A673 (cell line): Measurements from ENCODE around the gene PABPN1L. TPM values are rescaled to one million over a fixed set of nuclear protein-coding genes. Genes with fewer than 3 reads are reported as not detected.

Source experiments
- BruUV-seq: library from RNA; stranded (reverse); fragments of 400-500 nt; replicated peaks from 2 replicates; lab custom pipeline; 2021; lab: Mats Ljungman, UMichigan
- CTCF ChIA-PET: fragments of 300-600 bp; sonication (Branson Sonifier 250); formaldehyde crosslinking; loops from one replicate; lab custom pipeline; 2022; ENCODE audit warnings: antibody characterized with exemption; lab: Charles Lee
- POLR2A ChIA-PET: fragments of 300-600 bp; sonication (Branson Sonifier 250); formaldehyde crosslinking; loops from one replicate; lab custom pipeline; 2022; ENCODE audit warnings: antibody characterized with exemption; ENCODE audit not compliant: low non-redundant PET; lab: Charles Lee
- DNase-seq: peaks from one replicate; pipeline ENCODE4 v3.0.0-alpha.2; 2015; ENCODE audit warnings: low spot score
- H3K27ac ChIP-seq: fragments of 200-600 bp; sonication (generic); 2 replicates; pipeline ENCODE4 v1.5.1; 2016; ENCODE audit warnings: mixed run types, low read depth, mild to moderate bottlenecking, mixed read lengths, antibody characterized with exemption, low read length; ENCODE audit not compliant: poor library complexity, severe bottlenecking
- H3K27me3 ChIP-seq: fragments of 200-600 bp; sonication (generic); replicated peaks from 2 replicates; pipeline ENCODE4 v1.6.1; 2017; ENCODE audit warnings: mixed run types, low read depth, mild to moderate bottlenecking, mixed read lengths, antibody characterized with exemption, low read length; ENCODE audit not compliant: insufficient read depth, poor library complexity
- H3K36me3 ChIP-seq: fragments of 200-600 bp; sonication (generic); 2 replicates; pipeline ENCODE4 v1.6.1; 2016; ENCODE audit warnings: mixed run types, mild to moderate bottlenecking, mixed read lengths, antibody characterized with exemption, low read length; ENCODE audit not compliant: insufficient read depth, poor library complexity, severe bottlenecking
- H3K4me1 ChIP-seq: fragments of 200-600 bp; sonication (generic); 2 replicates; pipeline ENCODE4 v1.6.1; 2017; ENCODE audit warnings: mixed run types, mild to moderate bottlenecking, mixed read lengths, antibody characterized with exemption, low read length; ENCODE audit not compliant: insufficient read depth, poor library complexity, severe bottlenecking
- H3K4me3 ChIP-seq: fragments of 200-600 bp; sonication (generic); 2 replicates; pipeline ENCODE4 v1.5.1; 2016; ENCODE audit warnings: low read depth, mixed run types, mild to moderate bottlenecking, mixed read lengths, low read length; ENCODE audit not compliant: poor library complexity, severe bottlenecking
- H3K9me3 ChIP-seq: fragments of 200-600 bp; sonication (generic); 2 replicates; pipeline ENCODE4 v1.6.1; 2016; ENCODE audit warnings: mixed run types, low read depth, mild to moderate bottlenecking, mixed read lengths, antibody characterized with exemption, low read length; ENCODE audit not compliant: poor library complexity, severe bottlenecking
- CTCF ChIP-seq: fragments of 300-800, 200-600 bp; sonication (generic); conservative IDR thresholded peaks from 2 replicates; pipeline ENCODE4 v1.5.1; 2017; ENCODE audit warnings: low read depth, mild to moderate bottlenecking, antibody characterized with exemption, low read length, moderate library complexity, mixed read lengths
- EZH2 ChIP-seq: fragments of 200-600 bp; sonication (generic); IDR thresholded peaks from 2 replicates; pipeline ENCODE4 v1.6.1; 2017; ENCODE audit warnings: borderline replicate concordance, low read depth, mild to moderate bottlenecking, mixed read lengths, antibody characterized with exemption, low read length; ENCODE audit not compliant: poor library complexity, severe bottlenecking
- intact Hi-C: fragments of 100-400 bp; cut with micrococcal nuclease; formaldehyde crosslinking; loops from one replicate; pipeline ENCODE4 v1.10.0; 2022; ENCODE audit not compliant: unreplicated experiment
- total RNA-seq: library from RNA; stranded (reverse); gene quantifications from 2 replicates; pipeline ENCODE4 v1.2.3, GENCODE V29; 2021

PABPN1L gene
- total RNA-seq, 1 experiment from 2014 or later = not detected

GRCh38 chr16:88881675-88882357, 15.4 kb upstream of the PABPN1L start:
- no peak for TF ChIP-seq EZH2
- no peak for TF ChIP-seq CTCF
- Histone ChIP-seq H3K27ac (no peak overlapping the region), H3K4me3 (no peak overlapping the region), H3K9me3 (no peaks in the 10 kb centered on the region), H3K4me1 (no peaks in the 10 kb centered on the region), H3K27me3 (no peaks in the 10 kb centered on the region), H3K36me3 (no peaks in the 10 kb centered on the region)
- ChIA-PET POLR2A (interaction anchor here (0.5 kb wide), 1 partner anchor 24 kb away, joined by 11 read pairs; no protein-coding TSS in a partner anchor), CTCF (no interaction called here)
- intact Hi-C loops = no loop called here
- no peak for DNase-seq
- no TSS peak for BruUV-seq

- POLR2A ChIA-PET = no interaction called here
These were observed 14.7 kb upstream of the PABPN1L start for GRCh38 chr16:88881007-88881615.

More at GRCh38 chr16:88881007-88881615, 14.7 kb upstream of the PABPN1L start:
- intact Hi-C loops = no loop called here
- no peak for TF ChIP-seq CTCF
- no peak for TF ChIP-seq EZH2
- no peaks in the 10 kb centered on the region for H3K4me1 ChIP-seq
- CTCF ChIA-PET = no interaction called here
- no peak overlapping the region for H3K27ac ChIP-seq
- no peaks in the 10 kb centered on the region for H3K36me3 ChIP-seq
- H3K27me3 ChIP-seq = no peaks in the 10 kb centered on the region
- H3K4me3 ChIP-seq = no peak overlapping the region
- DNase-seq = no peak
- no TSS peak for BruUV-seq
- no peaks in the 10 kb centered on the region for H3K9me3 ChIP-seq
